Fibroblast of pulmonary artery (primary cell): Measurements from ENCODE around the gene SETD1B.

Experiments used
- DNase-seq: peaks from one replicate; pipeline ENCODE4 v3.0.0-alpha.2; 2010; ENCODE audit warnings: low read depth
- H3K4me3 ChIP-seq: replicated peaks from 2 replicates; pipeline ENCODE4 v1.5.1; 2011; ENCODE audit warnings: low read depth, mild to moderate bottlenecking, control low read depth, low read length, moderate library complexity
- TF ChIP-seq, protein P1 (sequence below): IDR thresholded peaks from 2 replicates; pipeline ENCODE4 v1.5.1; 2011; ENCODE audit warnings: mild to moderate bottlenecking, control low read depth, low read length, inconsistent platforms; ENCODE audit errors: missing control alignments

Gene SETD1B

DNA sequence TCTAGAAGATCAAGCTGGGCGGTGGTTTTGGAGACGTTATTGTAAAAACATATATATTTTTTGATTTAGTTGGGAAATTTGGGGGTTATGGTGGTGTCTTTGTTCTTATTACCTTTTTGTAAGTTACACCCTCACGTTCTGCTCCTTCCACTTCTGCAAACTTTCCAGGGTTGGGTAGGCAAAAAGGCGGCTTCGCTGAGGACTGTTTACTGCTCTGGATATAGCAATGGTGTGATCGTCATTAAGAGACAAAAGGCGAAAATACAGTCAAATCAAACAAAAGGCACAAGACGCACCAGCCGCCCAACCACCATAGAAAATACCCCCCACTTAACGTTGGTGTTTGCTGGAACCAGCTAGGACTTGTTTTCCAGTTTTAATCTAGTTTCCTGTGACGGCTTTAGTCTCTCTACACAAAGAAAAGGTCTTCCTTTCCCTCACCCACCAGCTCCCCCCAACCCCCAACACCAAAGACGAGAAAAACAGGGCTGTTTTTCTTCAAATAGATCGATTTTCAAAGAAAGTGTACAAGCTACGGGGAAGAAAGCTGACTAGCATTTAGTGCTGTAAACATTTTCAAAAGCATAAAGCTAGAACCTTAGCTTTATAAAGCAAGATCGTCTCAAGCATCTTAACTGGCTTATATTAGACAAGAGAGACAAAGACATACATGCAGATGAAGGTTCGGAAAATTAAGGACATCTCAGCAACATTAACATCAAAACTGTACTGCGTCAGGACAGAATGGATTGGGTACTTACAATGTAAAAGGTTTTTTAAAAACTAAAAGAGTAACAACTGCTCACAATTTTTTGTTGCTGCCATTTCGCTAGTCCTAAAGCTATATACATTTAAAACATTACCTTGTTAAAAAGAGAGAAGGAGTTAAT, 2.0 kb upstream of the SETD1B start:
- peak overlapping the region; percentile 78 for H3K4me3 ChIP-seq
- TF ChIP-seq, protein P1, sequence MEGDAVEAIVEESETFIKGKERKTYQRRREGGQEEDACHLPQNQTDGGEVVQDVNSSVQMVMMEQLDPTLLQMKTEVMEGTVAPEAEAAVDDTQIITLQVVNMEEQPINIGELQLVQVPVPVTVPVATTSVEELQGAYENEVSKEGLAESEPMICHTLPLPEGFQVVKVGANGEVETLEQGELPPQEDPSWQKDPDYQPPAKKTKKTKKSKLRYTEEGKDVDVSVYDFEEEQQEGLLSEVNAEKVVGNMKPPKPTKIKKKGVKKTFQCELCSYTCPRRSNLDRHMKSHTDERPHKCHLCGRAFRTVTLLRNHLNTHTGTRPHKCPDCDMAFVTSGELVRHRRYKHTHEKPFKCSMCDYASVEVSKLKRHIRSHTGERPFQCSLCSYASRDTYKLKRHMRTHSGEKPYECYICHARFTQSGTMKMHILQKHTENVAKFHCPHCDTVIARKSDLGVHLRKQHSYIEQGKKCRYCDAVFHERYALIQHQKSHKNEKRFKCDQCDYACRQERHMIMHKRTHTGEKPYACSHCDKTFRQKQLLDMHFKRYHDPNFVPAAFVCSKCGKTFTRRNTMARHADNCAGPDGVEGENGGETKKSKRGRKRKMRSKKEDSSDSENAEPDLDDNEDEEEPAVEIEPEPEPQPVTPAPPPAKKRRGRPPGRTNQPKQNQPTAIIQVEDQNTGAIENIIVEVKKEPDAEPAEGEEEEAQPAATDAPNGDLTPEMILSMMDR: no peak
- DNase-seq: peak; percentile 77

DNA sequence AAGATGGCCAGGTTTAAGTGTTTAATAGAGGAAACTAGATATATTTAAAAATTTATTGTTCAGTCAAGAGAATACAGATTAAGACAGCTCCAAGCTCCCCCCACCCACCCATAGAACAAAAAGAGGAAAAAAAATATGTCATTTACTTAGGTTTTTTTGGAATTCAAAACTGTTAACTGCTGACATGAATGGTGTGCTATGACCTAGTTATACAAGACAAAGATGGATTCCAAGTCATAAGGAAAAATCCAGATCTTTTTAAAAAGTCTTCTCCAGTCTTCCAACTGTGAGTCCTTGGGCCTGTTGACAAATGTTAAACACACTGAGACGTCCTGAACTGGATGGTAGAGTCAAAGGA, 1.3 kb upstream of the SETD1B start:
- no peak for DNase-seq
- TF ChIP-seq, protein P1: no peak
- H3K4me3 ChIP-seq: peak overlapping the region; percentile 78

GRCh38 chr12:121802843-121803698, 738 bp upstream of the SETD1B start:
- peak; percentile 97 for DNase-seq
- TF ChIP-seq, protein P1: no peak
- H3K4me3 ChIP-seq: peak overlapping the region; percentile 78

DNA sequence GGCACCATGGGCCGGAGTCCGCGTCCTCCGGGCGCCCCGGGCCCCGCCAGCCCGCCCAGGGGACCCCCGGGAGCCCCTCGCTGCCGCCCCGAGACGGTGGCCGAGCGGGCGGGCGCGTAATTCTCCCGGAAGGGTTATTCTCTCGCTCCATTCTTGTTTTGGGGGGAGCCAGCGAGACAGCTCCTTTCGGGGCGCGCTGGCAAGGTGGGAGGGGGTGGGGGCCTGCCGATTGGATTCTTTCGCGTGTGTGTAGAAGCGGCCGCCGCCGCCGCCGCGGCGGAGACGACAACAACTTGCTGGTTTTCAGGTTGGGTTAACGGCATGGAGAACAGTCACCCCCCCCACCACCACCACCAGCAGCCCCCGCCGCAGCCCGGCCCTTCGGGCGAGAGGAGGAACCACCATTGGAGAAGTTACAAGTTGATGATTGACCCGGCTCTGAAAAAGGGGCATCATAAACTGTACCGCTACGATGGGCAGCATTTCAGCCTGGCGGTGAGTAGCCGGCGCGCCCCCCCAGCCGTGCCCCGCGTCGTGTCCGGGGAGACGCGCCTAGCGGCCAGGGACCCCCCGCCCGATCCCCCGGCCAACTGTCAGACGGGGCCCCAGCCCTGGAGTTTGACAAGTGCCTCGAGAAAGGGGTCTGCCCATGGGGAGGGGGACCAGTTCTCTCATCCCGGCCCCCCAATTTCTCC, 755 bp downstream of the SETD1B start:
- no peak for DNase-seq
- TF ChIP-seq, protein P1: no peak
- H3K4me3 ChIP-seq: peak overlapping the region; percentile 78

DNA sequence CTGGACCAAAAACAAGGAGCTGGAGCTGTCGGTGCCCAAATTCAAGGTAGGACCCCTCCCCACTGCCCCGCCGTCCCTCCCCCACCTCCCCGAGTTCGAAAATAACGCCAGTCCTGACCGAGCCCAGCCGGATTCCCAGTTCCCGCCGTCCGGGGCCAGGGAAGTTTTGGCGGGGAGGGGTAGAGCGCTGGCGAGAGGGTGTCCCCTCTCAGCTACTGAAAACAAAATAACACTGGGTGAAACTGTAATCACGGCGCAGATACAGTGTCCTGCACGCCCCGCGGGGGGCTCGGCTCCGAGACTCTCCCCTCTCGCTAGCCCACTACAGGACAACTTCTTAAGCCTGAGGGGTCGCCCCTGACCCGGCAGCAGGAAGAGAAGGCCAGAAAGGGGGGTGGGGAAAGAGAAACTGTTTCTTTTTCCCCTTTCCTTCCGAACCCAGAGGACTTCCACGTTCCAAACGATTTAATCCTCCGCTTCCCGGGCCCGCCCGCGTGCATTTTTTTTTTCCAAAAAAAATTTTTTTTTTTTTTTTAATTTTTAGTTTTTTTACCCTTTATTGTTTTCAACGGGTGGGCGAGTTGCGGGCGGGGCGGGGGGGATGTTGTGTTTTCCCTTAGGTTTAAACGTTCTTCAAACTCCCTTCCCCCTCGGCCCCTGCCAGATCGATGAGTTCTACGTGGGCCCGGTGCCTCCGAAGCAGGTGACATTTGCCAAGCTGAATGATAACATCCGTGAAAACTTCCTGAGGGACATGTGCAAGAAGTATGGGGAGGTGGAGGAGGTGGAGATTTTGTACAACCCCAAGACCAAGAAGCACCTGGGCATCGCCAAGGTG, 1.6 kb downstream of the SETD1B start:
- DNase-seq: no peak
- TF ChIP-seq, protein P1: no peak
- peak overlapping the region; percentile 78 for H3K4me3 ChIP-seq

GRCh38 chr12:121806009-121806545, 2.3 kb downstream of the SETD1B start:
- DNase-seq: no peak
- peak overlapping the region; percentile 78 for H3K4me3 ChIP-seq
- TF ChIP-seq, protein P1: no peak
